IPS DF 19.7 (cell line): ENCODE measurements around the gene KCNG4.

Source experiments
- DNase-seq: peaks from one replicate; pipeline ENCODE4 v3.0.0-alpha.2; 2013; ENCODE audit warnings: low read depth, low spot score

KCNG4 gene

GRCh38 chr16:84183911-84184591 is 55.8 kb downstream of the KCNG4 start:
- no peak for DNase-seq

GRCh38 chr16:84183572-84183875 is 56.3 kb downstream of the KCNG4 start:
- DNase-seq: no peak

DNA sequence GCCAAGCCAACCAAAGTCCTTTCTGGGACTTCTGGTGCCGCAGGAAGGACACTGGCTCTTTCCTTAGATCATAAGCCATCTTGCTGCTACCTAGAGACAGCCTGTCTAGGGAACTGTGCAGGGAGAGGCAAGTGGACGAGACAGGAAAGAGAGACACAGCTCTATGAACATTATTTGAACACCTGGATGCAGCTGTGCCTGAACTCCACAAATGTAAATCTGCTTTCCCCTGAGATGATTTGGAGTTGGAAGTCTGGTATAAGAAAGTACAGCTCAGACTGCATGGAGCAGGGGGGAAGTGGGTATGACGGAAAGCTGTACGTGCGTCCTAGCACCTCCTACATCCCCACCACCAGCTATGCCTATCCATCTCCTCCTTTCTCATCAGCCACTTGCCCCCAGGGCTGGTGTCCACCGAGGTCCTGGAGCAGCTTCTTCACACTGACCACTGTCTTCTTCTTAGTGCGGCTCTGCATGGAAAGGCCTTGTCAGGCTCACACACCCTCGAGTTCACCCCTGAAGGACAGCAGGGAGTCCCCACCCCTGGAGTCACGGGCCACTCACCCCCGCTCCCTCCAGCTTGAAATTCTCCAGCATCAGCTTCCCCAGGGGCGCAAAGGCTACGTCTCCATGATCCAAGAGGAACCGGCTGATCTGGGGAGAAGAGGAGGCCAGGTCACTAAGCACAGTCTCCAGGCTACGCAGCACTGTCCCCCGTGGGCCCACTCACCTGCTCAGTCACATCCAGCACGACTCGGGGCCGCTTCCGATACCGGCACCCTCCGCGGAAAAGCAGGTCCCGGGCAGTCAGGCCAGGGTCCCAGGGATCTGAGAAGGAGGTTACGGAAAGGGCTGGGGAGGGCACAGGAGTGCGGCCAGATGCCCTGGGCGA is 56.9 kb downstream of the KCNG4 start:
- DNase-seq: no peak

DNA sequence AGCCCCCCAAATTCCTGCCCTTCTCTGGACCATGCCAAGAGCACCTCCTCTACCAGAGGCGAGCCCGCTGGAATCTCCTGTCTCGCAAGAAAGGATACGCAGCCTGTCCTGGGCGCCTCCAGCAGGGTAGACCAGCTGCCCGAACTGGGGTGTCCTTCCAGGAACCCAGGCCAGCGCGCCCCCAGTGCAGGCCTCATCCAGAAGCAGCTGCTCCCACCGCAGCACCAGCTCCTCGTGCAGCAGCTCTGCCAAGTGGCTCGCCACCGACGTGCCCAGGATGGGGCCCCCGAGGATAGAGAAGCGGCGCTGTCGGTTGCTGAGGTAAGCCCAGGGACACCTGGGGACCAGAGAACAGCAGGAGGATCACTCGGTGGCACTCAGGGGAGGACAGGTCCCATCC is 57.7 kb downstream of the KCNG4 start:
- no peak for DNase-seq

GRCh38 chr16:84181144-84181915 is 58.5 kb downstream of the KCNG4 start:
- no peak for DNase-seq

GRCh38 chr16:84180519-84181140 is 59.2 kb downstream of the KCNG4 start:
- no peak for DNase-seq

DNA sequence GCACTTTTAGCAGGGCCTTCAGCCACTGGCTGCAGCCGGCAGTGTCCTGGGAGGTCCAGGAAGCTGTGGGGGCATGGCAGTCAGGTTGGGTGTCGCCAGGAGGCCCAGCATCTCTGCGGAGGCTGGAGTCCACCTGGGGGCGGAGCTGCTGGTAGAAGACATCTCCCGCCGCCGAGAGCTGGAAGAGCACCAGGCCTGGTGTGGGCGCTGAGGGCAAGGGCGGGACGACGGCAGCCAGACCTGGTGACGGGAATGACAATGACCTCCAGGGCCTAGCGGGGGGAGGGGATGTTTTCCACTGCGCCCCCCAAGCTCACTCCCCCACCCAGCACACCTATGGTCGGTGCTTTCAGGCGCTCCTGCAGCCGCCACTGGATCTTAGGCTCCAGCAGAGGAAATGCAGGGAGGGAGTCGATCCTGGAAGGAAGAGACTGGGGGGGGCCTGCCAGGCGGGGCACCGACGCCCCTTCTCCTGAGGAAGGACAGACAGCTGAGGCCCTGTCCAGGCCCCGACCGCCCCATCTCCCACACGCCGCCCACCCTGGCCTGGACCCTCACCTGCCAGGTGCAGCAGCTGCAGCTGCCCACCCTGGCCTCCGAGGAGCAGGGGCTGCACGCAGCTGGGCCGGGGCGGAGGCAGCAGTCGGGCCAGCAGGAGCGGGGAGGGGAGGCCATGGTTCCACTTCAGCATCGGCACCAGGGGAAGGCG is 60.0 kb downstream of the KCNG4 start:
- no peak for DNase-seq

DNA sequence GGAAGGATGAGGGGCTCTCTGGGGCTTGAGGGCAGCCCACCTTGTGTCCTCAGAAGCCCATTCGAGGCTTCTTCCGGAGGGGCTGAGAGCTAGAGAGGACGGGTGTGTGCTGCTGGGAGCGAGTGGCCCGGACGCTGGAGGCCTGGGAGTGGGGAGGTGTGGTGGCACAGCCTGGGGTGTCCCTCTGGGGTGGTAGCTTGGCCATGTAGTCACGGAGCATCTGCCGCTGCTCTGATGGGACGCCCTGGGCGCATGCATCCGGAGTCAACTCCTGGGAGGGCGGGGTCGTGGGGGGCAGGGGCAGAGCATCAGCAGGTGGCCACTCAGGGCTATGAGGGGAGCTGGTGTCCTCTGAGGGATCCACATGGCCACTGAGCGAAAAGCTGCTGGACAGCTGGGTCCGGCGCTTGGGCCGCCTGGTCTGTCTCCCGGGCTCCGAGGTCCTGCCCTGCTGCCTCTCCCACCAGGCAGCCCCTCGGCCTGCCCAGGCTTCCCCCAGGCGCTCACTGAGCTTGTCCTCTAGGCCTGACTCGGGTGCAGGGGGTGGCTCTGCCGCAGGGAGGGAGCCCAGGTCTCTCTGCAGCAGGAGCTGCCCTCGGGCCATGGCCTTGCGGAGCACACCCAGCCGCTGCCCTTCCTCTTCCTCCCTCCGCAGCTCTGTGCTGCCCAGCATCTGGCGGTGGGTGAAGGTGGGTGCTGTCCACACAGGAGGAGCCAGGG is 60.8 kb downstream of the KCNG4 start:
- no peak for DNase-seq

DNA sequence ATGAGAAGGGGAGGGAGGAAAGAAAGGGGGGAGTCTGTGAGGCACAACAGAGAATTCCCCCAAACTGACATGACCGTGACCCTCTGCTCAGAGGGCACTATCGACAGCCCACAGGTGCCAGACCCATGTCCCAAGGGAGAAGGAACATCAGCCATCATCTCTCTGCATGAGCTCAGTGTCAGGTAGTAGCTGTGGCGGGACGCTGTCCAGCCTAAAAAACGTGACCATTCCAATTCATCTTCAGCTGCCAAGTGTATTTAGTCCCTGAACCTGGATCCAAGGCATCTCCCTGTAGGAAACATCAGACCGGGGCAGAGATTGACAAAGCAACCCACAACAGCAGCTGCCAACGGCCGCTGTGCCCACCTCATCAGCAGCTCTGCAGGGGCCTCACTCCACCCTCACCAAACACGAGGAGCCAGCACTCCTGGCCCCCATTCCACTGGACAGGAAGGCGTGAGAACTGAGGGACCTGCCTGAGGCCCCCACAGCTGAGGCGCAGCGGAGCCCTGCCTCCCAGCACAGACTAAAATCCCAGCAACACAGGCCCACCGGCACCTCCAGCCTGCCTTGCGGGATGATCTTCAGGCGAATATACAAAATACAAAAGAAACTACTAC is 61.6 kb downstream of the KCNG4 start:
- no peak for DNase-seq

- DNase-seq: no peak
These were observed 62.1 kb downstream of the KCNG4 start for GRCh38 chr16:84177741-84178073.

GRCh38 chr16:84176192-84177053 is 63.4 kb downstream of the KCNG4 start:
- DNase-seq: no peak

DNA sequence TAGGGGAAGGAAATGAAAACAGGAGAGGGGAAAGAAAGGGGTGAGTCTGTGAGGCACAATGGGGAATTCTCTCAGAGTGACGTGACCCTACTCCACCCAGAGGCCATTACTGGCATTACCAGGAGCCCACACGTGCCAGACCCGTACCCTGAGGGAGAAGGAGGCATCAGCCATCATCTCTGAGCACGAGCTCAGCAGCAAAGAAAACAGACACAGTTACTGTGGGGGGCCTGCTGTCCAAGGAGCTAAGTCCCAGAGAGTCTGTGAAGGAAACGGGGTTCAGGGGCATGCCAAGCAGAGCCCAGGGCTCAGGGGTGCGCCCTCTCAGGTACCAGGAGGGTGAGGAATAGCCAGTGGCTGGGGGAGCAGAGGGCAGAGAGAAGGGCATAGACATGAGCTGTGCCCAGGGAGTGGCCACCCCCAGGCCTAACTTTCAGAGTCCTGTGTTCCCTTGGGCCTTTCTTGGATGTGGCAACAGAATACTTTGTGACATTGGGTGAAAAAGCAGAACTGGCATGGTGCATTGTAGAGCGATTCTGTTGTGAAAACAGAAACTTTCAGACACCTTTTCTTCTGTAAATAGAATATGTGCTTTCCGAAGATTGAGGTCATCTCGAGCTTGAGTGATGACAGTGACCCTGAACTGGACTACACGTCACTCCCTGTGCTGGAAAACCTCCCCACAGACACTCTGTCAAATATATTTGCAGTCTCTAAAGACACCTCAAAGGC is 64.3 kb downstream of the KCNG4 start:
- DNase-seq: no peak

GRCh38 chr16:84174396-84174795 is 65.4 kb downstream of the KCNG4 start:
- DNase-seq: no peak

DNA sequence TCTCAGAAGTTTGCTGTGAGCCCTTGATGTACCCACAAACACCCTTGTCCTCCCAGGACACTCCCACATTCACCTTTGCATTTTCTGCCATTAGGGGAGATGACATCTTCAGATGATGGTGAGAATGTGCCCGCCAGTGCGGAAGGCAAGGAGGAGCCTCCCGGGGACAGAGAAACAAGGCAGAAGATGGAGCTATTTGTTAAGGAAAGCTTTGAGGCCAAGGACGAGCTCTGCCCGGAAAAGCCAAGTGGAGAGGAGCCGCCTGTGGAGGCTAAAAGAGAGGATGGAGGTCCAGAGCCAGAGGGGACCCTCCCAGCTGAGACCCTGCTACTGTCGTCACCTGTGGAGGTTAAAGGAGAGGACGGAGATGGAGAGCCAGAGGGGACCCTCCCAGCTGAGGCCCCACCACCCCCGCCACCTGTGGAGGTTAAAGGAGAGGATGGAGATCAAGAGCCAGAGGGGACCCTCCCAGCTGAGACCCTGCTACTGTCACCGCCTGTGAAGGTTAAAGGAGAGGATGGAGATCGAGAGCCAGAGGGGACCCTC is 70.0 kb downstream of the KCNG4 start:
- no peak for DNase-seq
